NOMO-1 treated with DMSO at 0.1 percent for 48 hours (cell line): Measurements from ENCODE around the gene SCN4B.
A peak's percentile ranks its signal among the peaks of the same experiment; 100 is the strongest.

ENCODE experiments used
- DNase-seq: peaks from one replicate; lab custom pipeline; 2025; ENCODE audit not compliant: unreplicated experiment; lab: John Stamatoyannopoulos, UW

Gene SCN4B

GRCh38 chr11:118174006-118174567 is 21.5 kb upstream of the SCN4B start:
- no peak for DNase-seq

DNA sequence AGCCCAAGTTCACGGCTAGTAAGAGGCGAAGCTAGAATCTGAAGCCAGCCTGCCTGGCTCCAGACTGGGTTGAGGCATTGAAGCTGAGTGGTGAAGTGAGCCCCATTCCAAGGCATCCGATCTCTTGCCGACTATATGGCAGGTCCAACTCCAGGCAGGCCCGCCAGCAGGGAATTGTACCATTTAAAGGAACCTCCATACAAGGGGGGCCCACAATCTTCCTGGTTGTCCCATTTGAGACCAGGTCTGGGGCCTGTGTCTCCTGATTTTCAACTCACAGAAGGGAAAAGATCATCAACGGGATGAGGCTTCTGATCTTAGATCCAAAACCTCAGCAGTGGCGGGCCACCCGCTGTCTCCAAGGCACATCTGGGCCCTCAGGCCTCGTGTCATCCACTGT is 19.7 kb upstream of the SCN4B start:
- DNase-seq, result no peak

DNA sequence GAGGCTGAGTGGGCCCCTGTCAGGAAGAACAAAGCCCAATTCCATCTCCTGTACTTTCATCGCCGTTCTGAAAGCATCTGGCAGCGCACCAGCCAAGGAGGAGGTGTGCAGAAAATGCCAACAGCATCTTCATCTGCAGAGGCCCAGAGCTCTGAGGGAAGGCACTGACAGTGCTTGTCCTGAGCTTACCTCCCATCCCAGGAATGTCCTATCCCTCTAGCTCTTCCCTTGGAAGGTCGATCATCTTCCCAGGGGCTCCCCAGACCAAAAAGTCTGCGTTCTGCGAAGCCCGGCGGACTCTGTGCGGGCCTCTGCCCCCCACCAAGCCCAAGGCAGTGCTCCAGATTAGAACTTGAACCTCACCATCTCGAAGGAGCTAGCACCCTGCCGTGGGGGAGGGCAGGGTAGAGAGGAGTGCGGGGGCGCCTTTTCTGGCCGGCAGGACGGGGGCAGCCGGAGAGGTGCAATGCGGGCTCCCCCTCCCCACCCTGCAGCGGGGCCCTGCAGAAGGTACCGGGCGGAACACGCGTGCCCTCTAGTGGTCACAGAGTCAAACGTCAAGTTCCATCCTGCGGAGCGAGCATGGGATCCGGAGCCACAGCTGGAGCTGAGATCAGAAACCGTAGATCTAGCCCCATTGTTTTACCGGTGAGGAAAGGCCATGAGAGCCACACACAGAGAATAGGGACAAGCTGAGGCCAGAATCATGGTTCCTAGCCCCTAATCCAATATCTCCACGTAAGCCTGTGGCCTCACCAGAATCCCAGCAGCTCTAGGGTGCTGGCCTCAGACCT is 18.8 kb upstream of the SCN4B start:
- peak; percentile 57 for DNase-seq

DNA sequence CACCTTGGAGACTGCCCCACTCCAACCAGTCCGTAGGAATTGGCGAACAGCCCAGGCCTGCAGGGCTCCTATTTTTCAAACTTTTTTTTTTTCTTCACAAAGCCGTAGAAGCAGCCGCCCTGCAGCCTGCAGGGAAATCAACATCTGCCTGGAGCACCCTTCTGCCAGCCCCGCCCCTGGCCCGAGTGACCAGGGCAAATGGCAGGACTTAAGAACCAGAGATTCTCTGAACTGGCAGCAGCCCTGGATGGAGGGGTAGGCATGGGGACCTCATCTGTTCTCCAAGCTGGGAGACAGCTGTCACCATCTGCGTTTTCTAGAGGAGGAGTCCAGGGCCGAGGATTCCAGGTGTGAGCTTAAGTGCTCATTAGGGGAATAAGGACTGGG is 18.3 kb upstream of the SCN4B start:
- DNase-seq, result no peak

GRCh38 chr11:118170231-118170630 is 17.6 kb upstream of the SCN4B start:
- no peak for DNase-seq

DNA sequence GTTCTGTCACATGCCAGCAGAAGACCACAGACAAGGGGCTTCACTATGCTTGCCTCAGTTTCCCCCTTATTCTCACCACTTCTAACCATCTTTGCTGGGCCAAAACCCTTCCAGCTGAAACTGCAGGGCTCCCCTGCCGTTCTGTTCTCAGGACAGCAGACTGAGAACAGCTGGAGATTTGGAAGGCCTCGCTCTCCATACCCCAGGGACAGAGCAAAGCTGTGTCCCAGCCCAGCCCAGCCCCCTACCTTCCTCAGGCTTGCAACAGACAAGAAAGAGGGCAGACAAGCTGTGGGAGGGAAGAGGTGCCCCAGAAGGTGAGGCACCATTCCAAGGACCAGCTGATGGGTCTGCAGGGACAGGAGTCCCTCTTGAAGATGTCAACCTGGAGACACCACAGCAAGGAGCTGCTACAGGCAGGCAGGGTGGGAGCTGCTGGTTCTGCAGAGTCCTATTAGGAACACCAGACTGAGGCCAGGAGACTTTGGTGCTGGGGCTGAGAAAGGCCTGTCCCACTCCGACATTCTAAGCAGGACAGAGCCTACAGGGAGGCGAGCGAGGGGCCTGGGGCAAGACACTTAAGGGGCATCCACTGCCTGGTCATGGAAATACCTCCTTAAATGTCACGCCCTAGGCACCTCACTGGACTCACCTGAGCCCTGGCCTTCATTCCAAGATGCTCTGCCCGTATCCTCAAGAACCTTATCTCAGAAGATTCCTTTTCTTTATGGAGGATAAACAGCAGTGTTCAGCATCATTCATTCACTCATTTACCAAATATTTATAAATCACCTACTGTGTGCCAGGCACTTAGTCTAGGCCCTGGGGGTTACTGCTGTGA is 16.9 kb upstream of the SCN4B start:
- DNase-seq, result no peak

- DNase-seq, result no peak
Observed at GRCh38 chr11:118168751-118169150, 16.1 kb upstream of the SCN4B start.

DNA sequence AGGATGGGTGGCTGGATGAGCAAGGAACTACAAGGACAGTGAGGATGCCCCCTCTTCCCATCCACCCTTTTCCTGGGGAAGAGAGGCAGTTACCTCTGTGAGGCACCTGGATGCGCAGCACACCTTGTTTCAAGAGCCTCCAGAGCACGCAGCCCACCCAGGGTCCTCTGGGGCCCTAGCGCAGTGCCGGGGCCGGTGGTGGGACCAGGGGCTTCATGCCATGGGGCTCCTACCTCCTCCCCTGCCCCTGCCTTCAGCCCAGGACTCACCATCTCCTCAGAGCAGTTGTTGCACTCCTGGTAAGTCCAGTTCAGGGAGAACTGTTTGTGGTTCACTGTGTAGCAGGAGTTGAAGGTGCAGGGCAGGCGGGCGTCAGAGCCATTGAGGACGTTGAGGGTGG is 15.7 kb upstream of the SCN4B start:
- DNase-seq, result no peak

GRCh38 chr11:118167906-118168305 is 15.3 kb upstream of the SCN4B start:
- DNase-seq, result no peak

DNA sequence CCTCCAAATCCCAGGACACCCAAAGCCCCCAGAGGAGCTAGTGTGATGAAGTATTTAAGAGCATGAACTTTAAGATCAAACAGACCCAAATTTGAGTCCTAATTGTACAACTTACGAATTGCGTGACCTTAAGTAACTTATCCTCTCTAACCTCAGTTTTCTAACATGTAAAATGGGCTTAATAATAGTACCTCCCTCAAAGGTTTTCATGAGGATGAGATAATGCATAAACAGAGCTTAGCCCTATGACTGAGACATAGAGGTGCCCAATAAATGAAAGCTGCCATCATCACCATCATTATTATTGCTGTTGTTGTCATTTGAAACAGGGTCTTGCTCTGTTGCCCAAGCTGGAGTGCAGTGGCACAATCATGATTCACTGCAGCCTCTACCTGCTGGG is 14.6 kb upstream of the SCN4B start:
- DNase-seq, result no peak

DNA sequence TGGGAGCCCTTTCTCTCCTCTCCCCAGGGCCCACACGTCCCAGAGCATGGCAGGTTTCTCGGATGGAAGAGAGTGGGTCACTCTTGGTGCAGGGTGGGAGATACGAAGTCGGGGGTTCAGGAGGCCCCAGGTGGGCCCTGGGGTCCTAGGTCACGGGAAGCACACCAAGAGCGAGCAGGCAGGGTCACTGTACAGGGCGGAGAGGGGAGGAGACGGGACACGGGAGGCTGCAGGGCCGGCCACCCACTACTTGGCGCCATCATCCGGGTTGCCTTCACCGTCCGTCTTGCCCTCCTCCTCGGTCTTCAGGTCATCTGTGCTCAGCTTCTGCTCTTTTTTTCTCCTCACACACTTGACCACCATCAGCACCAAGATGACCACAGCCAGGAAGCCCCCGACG is 14.0 kb upstream of the SCN4B start:
- no peak for DNase-seq

DNA sequence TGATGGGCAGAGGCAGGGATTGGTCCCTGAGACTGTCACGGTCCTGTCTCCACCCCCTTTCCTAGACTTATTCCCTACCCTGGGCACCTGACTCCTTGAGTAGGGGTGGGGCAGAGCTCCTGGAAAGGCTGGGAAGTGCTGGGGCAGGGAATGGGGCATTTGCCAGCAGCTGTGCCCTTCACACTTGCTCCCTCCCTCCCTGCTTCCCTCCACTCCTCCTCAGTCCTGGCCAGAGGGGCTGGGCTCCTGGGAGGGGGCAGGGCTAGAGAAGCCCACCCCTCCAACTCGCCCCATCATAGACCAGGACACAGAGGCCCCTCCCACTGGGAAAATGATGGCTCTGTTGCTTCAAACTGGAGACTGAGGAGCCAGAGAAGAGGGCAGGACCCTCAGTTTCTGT is 12.3 kb upstream of the SCN4B start:
- DNase-seq, result no peak

GRCh38 chr11:118163494-118163893 is 10.9 kb upstream of the SCN4B start:
- no peak for DNase-seq

DNA sequence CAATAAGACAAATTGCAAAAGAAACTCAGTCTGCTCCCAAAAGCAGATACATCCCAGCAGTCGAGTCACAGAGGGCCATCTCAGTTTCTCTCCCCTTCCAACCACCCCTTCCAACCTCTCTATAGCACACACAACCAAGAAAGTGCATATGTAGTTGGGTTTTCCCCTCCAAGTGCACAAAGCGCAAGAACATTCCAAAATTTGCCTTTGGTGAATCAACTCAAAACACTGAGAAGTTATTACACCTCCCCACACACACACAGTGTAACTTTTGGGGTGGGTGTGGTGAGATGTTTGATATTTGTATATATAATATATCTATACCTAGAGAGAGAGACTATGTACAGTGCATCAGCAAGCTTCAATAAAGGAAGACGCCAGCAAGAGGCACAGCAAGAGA is 10.2 kb upstream of the SCN4B start:
- DNase-seq, result no peak

GRCh38 chr11:118161786-118162185 is 9.2 kb upstream of the SCN4B start:
- no peak for DNase-seq

DNA sequence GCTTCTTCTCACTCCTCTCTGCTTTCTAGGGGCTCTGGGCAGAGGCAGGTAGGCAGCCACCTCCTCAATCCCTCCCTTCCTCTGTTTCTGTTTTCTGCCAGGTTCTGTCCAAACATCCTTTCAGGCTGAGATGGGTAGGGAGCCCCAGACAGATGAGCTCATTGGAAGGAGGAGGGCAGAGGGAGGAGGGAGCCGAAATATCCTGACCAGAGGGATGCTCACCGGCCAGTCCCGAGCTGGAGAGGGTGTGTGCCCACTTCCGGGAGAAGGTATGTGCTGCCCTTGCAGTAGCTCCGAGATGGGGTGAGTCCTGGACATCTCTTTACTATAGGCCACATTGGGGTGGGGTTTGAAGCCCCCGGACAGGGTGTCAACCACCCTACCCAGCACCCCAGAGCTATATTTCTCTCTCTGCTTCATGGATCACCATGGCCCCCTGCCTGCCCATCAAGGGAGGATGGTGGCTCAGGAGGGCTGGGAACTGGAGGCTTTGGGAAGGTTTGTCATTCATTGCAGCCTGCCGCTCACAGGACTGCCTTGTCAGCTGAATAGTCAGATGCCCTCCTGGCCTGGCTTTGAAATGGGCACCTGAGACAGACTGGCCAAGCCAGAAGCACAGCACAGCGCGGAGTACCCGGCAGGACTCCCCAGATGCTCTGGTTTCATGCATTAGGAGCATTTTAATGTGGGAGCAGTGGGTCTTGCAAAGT is 4.7 kb upstream of the SCN4B start:
- no peak for DNase-seq

DNA sequence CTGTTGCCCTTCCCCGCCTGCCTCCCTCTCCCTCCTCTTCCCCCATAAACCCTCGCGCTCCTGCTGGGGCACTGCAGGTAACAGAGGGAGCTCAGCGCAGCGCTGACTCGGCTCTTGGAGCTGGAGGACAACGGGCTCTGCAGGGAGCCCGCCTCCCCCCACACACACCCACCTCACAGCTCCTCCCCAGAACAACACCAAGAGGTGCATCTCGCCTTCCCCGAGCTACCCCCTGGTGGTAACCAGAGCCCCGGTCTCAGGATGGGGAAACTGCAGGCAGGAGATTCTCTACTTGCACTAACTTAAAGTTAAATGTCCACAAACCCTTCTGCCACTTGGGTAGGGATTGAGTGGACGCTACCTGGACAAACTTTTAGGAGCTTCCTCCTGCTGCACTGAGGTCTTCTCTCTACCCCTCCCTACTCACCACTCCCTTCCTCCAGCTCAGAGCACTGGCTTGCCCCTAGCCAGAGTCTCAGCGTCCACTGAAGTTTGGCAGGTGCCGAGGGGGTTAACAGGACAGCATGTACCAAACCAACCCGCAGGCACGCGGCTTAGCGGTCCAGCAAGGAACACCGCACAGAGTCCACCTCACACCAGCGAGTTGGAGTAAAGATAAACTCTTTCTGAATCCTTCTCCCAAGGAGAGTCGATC is 4.0 kb upstream of the SCN4B start:
- DNase-seq, result peak; percentile 9

DNA sequence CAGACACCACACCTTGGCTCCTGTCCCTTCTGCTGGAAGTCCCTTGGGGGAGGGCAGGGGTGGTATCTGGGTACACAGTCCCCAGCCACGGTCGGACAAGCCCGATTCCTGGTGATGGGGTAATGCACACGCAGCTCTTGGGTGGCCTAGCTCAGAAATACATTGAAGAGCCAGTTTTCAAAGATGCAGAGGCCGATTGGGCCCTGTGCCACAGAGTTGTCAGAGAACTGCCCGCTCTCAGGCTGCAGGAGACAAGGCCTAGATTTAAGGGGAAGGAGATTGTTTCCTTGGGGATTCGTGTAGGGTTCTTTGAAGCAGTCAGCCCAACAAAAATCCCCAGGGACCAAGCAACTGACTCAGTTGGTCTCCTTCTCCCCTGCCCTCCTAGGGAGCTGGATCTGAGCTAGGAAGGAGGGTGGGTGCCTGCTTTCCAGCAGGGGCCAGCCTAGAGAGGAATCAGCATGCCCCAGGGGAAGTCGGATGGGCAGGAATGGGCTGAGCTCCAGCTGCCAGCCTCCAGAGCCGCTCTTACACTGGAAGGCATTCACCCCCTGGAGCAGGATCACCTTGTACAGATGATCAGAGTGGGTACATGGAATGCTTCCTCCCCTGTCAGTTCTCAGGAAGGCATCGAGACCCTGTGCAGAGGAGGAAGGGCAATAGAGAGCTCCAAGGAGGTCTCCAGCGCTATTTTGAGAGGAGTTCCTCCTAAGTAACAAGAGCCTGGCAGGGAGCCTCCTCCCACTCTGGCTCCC is 3.3 kb upstream of the SCN4B start:
- no peak for DNase-seq

DNA sequence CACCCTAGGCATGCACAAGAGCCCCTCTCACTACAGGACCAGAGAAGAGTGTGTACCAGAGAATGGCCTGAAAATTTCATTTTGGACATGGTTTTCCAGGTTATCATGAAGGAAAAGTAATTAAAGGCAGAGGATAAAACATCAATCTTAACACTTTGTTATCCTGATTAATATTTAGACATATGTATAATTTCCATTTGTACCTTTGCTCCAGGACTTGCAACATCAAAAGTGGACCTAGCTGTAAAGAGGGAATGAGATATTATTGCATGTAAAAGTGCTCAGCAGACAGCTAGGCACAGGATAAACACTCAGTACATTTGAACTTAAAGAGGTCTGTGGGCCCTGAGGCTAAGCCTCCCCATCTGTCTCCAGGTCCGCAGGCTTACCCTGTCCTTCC is 2.0 kb upstream of the SCN4B start:
- DNase-seq, result no peak

DNA sequence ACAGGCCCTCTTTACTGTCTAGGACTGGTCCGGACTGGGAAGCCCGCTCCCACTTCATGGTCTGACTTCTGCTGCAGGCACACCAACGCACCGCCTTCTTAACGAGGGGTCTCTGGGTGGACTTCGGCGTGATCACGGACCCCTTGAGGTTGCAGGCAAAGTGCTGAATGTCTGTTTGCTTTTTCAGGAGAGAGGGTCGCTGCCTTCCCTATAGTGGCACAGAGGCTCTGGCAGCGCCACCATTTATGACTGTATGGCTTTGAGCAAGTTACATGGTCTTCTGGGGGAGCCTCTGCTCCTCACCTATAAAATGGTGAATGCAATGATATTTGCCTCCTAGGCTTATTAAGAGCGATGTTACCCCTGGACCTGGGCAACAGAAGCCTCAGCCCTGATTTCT is 1.4 kb upstream of the SCN4B start:
- DNase-seq, result no peak
